Fibroblast of the aortic adventitia (primary cell): ENCODE results near the gene RPS6KA6. TPM values are rescaled to one million over a fixed set of nuclear protein-coding genes. Genes with fewer than 3 reads are reported as not detected.

ENCODE experiments used
- DNase-seq: peaks from one replicate; pipeline ENCODE4 v3.0.0-alpha.2; 2010; ENCODE audit warnings: low read depth
- H3K4me3 ChIP-seq: 2 replicates; pipeline ENCODE4 v1.5.1; 2011; ENCODE audit warnings: low read depth, mild to moderate bottlenecking, control low read depth, low read length, moderate library complexity
- total RNA-seq: library from RNA; depleted of rRNA; stranded (reverse); fragments of >200 nt; gene quantifications from 2 replicates; pipeline ENCODE4 v1.2.3, GENCODE V29; 2012; ENCODE audit warnings: low replicate concordance
- TF ChIP-seq, protein P1 (sequence below): IDR thresholded peaks from 2 replicates; pipeline ENCODE4 v1.5.1; 2011; ENCODE audit warnings: mild to moderate bottlenecking, low read length, control low read depth, inconsistent platforms; ENCODE audit not compliant: insufficient read depth

RPS6KA6 gene
- total RNA-seq, 1 donor, result 4.2 TPM

DNA sequence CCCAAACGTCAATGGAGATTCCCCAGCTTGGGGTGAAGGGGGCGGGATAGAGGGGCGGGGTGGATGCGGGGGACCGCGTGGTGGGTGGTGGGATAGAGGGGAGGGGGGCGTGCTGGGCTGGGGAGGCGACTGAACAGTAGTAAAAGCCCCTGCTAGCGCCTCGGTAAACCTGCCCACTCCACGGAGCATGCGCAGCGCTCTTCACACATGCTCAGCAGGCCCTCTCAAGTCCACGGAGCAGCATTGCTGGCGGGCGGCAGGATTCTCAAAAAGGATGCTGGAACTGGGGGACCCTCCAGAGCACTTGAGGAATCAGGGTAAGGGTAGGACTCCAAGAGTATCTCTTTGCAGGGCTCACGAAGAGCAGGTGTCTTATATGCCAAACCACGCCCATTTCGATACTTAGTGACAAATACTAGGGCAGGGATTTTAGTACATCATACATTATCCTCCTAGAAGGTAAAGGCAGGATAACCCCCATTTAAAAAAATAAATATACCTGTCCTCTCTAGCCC lies 378 bp upstream of the RPS6KA6 start:
- peak; percentile 40 for DNase-seq
- TF ChIP-seq, protein P1, sequence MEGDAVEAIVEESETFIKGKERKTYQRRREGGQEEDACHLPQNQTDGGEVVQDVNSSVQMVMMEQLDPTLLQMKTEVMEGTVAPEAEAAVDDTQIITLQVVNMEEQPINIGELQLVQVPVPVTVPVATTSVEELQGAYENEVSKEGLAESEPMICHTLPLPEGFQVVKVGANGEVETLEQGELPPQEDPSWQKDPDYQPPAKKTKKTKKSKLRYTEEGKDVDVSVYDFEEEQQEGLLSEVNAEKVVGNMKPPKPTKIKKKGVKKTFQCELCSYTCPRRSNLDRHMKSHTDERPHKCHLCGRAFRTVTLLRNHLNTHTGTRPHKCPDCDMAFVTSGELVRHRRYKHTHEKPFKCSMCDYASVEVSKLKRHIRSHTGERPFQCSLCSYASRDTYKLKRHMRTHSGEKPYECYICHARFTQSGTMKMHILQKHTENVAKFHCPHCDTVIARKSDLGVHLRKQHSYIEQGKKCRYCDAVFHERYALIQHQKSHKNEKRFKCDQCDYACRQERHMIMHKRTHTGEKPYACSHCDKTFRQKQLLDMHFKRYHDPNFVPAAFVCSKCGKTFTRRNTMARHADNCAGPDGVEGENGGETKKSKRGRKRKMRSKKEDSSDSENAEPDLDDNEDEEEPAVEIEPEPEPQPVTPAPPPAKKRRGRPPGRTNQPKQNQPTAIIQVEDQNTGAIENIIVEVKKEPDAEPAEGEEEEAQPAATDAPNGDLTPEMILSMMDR, result peak; percentile 4

DNA sequence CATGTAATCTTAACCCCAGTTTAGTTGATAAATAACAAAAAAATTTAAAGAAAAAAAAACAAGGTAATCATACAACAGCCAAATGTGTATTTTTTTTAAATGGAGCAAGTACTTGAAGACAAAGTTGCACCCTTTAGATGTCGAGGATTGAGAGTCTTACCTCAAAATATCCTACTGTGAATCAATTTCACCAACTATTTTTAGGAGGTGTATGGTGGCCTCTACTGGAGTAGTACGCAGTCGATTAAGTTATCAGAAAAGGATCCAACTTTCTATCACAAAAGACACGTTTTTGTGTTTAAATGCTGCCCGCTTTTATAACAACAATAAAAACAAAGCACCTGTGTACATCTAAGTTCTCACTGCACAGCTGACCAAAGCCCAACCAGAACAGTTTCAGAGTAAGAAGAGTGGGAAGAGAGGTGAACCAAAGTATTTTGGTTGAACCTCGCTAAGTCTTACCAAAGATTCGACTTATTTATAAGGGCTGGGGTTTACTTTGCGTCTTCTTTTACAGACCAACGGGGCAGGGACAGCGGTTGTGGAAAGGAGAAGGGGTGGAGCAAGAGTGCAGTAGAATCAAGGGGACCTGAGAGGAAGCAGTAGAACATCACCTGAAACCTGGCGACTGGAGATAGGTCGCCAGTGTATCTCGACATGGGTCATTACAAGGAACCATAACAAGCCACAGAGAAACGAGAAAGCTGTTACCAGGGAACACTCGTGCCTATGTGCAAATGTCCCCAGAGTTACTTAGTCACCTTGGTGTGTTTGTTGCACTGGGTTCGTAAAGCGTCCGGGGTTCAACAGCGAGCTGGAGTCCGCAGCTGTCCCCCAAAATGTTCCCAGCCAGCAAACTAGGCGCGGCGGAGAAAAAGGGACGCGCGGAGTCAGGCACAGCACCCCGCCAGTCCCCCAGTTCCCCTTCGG lies 1.1 kb downstream of the RPS6KA6 start:
- H3K4me3 ChIP-seq, result peak overlapping the region; percentile 64
- DNase-seq, result no peak
- TF ChIP-seq, protein P1, result no peak

More for the DNA sequence above, 378 bp upstream of the RPS6KA6 start:
- peak overlapping the region; percentile 61 for H3K4me3 ChIP-seq

DNA sequence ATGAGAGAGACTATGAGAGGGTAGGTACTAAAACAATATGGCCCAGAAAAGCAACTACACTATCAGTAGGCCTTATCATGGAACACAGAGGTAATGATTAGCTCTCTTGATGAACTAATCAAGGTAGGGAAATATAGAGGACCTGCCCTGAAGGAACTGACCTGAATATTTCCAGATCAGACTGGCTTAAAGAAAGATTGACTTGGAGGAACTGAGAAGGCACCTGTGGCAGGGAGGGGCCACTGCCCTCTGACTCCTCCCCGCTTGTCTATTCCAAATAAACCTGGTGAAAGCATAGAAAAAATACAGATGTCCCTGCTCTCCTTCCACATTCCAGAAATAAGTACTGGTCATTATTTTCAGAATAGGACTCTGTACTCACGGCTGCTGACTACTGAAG lies 5.5 kb downstream of the RPS6KA6 start:
- no peak overlapping the region for H3K4me3 ChIP-seq
- DNase-seq, result no peak
- TF ChIP-seq, protein P1, result no peak

DNA sequence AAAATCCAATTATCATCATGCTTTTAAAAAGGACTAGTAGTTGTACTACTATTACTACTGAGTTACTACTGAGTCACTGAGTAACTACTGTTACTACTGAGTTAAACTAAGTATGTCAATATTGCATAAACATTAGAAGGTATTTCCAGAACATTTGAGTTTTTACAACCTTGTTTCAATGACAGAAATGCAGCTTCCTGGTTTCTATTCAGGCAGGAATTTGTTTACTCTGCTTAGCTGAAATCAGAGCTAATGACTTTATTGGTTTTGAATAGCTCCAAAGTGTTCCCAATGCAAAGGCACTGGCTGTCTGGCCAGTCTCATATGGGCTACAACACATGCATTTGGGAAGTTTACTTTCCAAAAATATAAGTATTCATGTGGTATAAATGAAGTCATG lies 12.0 kb downstream of the RPS6KA6 start:
- no peak overlapping the region for H3K4me3 ChIP-seq
- DNase-seq, result no peak
- TF ChIP-seq, protein P1, result no peak

DNA sequence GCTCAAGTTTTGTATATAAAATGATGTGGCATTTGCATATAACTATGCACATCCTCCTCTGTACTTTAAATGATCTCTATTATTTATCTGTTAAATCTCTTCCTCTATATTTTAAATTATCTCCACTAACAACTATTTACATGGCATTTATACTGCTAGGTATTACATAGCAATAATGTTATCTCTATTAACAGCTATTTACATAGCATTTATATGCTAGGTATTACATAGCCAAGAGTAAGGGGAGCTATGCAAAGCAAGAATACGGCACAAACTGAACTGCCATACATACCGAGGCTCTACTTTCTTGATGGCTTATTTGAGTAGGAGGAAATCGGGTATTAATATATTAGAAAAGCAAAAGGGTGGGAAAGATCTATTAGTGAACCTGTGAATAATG lies 12.7 kb downstream of the RPS6KA6 start:
- DNase-seq, result no peak
- TF ChIP-seq, protein P1, result no peak
- no peak overlapping the region for H3K4me3 ChIP-seq

DNA sequence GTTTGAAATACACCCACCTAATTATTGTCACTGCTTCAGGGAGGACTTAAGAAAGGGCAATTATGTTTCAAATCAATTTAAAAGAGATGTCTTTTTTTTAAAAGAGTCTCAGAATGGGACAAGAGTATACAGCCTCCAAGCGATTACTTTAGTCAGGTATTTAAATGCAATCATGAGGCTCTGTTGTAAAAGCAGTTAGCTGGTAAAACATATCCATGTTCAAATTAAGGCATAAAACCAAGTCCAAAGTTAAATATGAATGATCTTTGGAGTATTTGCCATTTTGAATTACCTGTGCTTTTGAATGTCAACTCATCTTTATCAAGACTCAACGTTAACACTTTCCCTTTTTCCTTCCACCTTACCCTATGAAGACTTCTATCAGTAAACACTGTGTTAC lies 13.7 kb downstream of the RPS6KA6 start:
- TF ChIP-seq, protein P1, result no peak
- no peak for DNase-seq
- no peak overlapping the region for H3K4me3 ChIP-seq
